A549 (cell line): ENCODE measurements around the gene SMIM44.

Experiments
- CTCF ChIP-seq: fragments of >200 bp; sonication (Bioruptor Twin); formaldehyde crosslinking; IDR thresholded peaks from 3 replicates; pipeline ENCODE4 v1.5.1; 2016
- EHMT2 ChIP-seq: fragments of 200-600 bp; sonication (generic); IDR thresholded peaks from 2 replicates; pipeline ENCODE4 v1.6.1; 2016; ENCODE audit warnings: antibody characterized with exemption, low read depth, mild to moderate bottlenecking, moderate library complexity
- KDM1A ChIP-seq: fragments of 200-600 bp; sonication (generic); IDR thresholded peaks from 2 replicates; pipeline ENCODE4 v1.6.1; 2016; ENCODE audit warnings: low read depth, mild to moderate bottlenecking
- MAZ ChIP-seq: fragments of 150-350 bp; IDR thresholded peaks from 2 replicates; pipeline ENCODE4 v1.6.1; 2014; ENCODE audit warnings: antibody characterized with exemption, low read depth, low read length, borderline replicate concordance
- POLR2A ChIP-seq: IDR thresholded peaks from 2 replicates; pipeline ENCODE4 v1.6.1; 2012; ENCODE audit warnings: mild to moderate bottlenecking, low read length

DNA sequence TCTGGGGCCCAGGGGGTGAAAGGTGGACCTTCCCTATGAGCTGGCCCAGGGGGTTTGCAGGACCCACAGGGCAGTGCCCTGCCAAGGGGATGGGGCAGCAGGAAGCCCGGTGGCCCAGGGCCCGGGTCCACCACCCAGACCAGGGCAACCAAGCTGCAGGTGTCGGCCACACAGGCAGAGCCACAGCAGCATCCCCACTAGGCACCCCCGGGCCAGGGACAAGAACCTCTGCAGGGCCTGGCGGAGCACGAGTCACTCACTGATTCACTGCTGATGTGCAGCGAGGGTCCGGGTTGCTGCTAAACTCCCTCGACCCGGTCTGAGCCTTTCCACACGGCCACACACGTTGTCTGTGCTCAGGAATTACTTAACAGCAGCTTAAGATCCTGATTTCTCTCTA lies 31.7 kb upstream of the SMIM44 start:
- no peak for TF ChIP-seq KDM1A
- no peak for TF ChIP-seq CTCF
- no peak for TF ChIP-seq MAZ
- no peak for TF ChIP-seq POLR2A
- TF ChIP-seq EHMT2 = no peak
